Measurements from ENCODE around the gene ETFBKMT. TPM values are rescaled to one million over a fixed set of nuclear protein-coding genes. Genes with fewer than 3 reads are reported as not detected.
"Not testable (repeated sequence)": the region's sequence is repeated elsewhere in the genome, so short reads cannot be mapped to it uniquely, and the experiment has no call there.

ETFBKMT gene
- total RNA-seq, 1 donor from 2014 or later, result 6.4 TPM

GRCh38 chr12:31718542-31719198 lies 59.2 kb downstream of the ETFBKMT start:
- not testable (repeated sequence) for DNase-seq (ENCODE audit: low spot score)

- DNase-seq (ENCODE audit: low spot score), result no peak
Measured at GRCh38 chr12:31722580-31722979, 63.1 kb downstream of the ETFBKMT start.

Other genes starting within 250 kb of the ETFBKMT start
- 13.7 TPM for gene DENND5B, start 68.6 kb upstream of the ETFBKMT start, total RNA-seq
- 8.9 TPM for gene AMN1, start 69.3 kb downstream of the ETFBKMT start, total RNA-seq